Endothelial cell of umbilical vein (primary cell): ENCODE results near the gene TMCC3. TPM values are rescaled to one million over a fixed set of nuclear protein-coding genes. Genes with fewer than 3 reads are reported as not detected.

Source experiments
- BruUV-seq: library from RNA; stranded (reverse); fragments of 400-500 nt; replicated peaks from 2 replicates; lab custom pipeline; 2021; lab: Mats Ljungman, UMichigan
- CTCF ChIA-PET: fragments of 300-600, 350-600 bp; sonication (Branson Sonifier 250); formaldehyde crosslinking; loops from one replicate; lab custom pipeline; 2021; ENCODE audit warnings: antibody characterized with exemption, inconsistent platforms; lab: Charles Lee
- POLR2A ChIA-PET: fragments of 300-600, 350-600 bp; sonication (Branson Sonifier 250); formaldehyde crosslinking; loops from one replicate; lab custom pipeline; 2021; ENCODE audit warnings: antibody characterized with exemption, inconsistent platforms; lab: Charles Lee
- DNase-seq: peaks from one replicate; pipeline ENCODE4 v3.0.0-alpha.2; 2011; ENCODE audit warnings: low read depth, low spot score
- FAIRE-seq: peaks from 2 replicates; lab custom pipeline; 2011; peaks lifted over from hg19 to GRCh38; lab: Jason Lieb, UNC
- H2AFZ ChIP-seq: 2 replicates; pipeline ENCODE4 v1.6.0; 2012; ENCODE audit warnings: low read depth, low read length, control low read depth, inconsistent platforms
- H3K27ac ChIP-seq: 2 replicates; pipeline ENCODE4 v1.5.1; 2011; ENCODE audit warnings: low read depth, mild to moderate bottlenecking, control low read depth, low read length, moderate library complexity; ENCODE audit not compliant: insufficient read depth
- H3K27me3 ChIP-seq, 2 experiments: 2 replicates each; pipeline versions ENCODE4 v1.6.0 to v1.6.1; 2011; ENCODE audit warnings: low read length in 2 of 2, mixed read lengths in 1 of 2; ENCODE audit not compliant: control insufficient read depth in 2 of 2, insufficient read depth in 2 of 2
- H3K36me3 ChIP-seq, 2 experiments: 2 replicates in 1 of 2; 3 replicates in 1 of 2; pipeline ENCODE4 v1.5.1; 2011; ENCODE audit warnings: low read length in 2 of 2, mild to moderate bottlenecking in 1 of 2, moderate library complexity in 1 of 2; ENCODE audit not compliant: control insufficient read depth in 2 of 2, insufficient read depth in 2 of 2; ENCODE audit errors: extremely low read depth in 1 of 2
- H3K4me1 ChIP-seq: 3 replicates; pipeline ENCODE4 v1.5.1; 2011; ENCODE audit warnings: mild to moderate bottlenecking, low read length; ENCODE audit not compliant: control insufficient read depth, insufficient read depth; ENCODE audit errors: extremely low read depth
- H3K4me2 ChIP-seq: 2 replicates; pipeline ENCODE4 v1.6.1; 2011; ENCODE audit warnings: low read length, control low read depth, mixed read lengths; ENCODE audit not compliant: insufficient read depth
- H3K4me3 ChIP-seq, 3 experiments: fragments of 200-600 bp in 1 of 3; sonication (generic), shearing (Covaris generic) in 1 of 3; replicated peaks in 1 of 3; 2 replicates each; pipeline ENCODE4 v1.5.1; 2011 to 2016; ENCODE audit warnings: control low read depth in 3 of 3, low read length in 3 of 3, mild to moderate bottlenecking in 2 of 3, inconsistent platforms in 1 of 3, low read depth in 1 of 3, moderate library complexity in 1 of 3; ENCODE audit not compliant: insufficient read depth in 1 of 3
- H3K79me2 ChIP-seq: 2 replicates; pipeline ENCODE4 v1.6.0; 2012; ENCODE audit warnings: low read length, inconsistent platforms; ENCODE audit not compliant: control insufficient read depth, insufficient read depth
- H3K9ac ChIP-seq: replicated peaks from 2 replicates; pipeline ENCODE3; 2011; ENCODE audit warnings: low read length, control low read depth; ENCODE audit not compliant: insufficient read depth; ENCODE audit errors: extremely low read depth
- H3K9me1 ChIP-seq: replicated peaks from 3 replicates; pipeline ENCODE4 v1.6.0; 2011; ENCODE audit warnings: mild to moderate bottlenecking, low read length; ENCODE audit not compliant: control insufficient read depth, insufficient read depth; ENCODE audit errors: extremely low read depth
- H3K9me3 ChIP-seq: replicated peaks from 2 replicates; pipeline ENCODE4 v1.5.1; 2012; ENCODE audit warnings: low read length, inconsistent platforms; ENCODE audit not compliant: control insufficient read depth, insufficient read depth
- H4K20me1 ChIP-seq: replicated peaks from 2 replicates; pipeline ENCODE3; 2011; ENCODE audit warnings: mild to moderate bottlenecking, low read length; ENCODE audit not compliant: control insufficient read depth, insufficient read depth; ENCODE audit errors: extremely low read depth
- CTCF ChIP-seq, 2 donors: IDR thresholded peaks; 1 replicate in 1 of 2; 2 replicates in 1 of 2; pipeline ENCODE4 v1.5.1; 2011; ENCODE audit warnings: low read length in 2 of 2, mild to moderate bottlenecking in 2 of 2, moderate library complexity in 2 of 2, control low read depth in 1 of 2, inconsistent platforms in 1 of 2, low read depth in 1 of 2; ENCODE audit not compliant: insufficient read depth in 1 of 2; ENCODE audit errors: extremely low read depth in 1 of 2
- EZH2 ChIP-seq: IDR thresholded peaks from 2 replicates; pipeline ENCODE4 v1.6.1; 2012; ENCODE audit warnings: borderline replicate concordance, low read depth, mild to moderate bottlenecking, moderate library complexity, low read length, inconsistent platforms; ENCODE audit not compliant: severe bottlenecking
- FOS ChIP-seq: IDR thresholded peaks from 2 replicates; pipeline ENCODE4 v1.6.1; 2011; ENCODE audit warnings: mild to moderate bottlenecking, low read length, moderate library complexity, borderline replicate concordance; ENCODE audit not compliant: insufficient read depth
- GATA2 ChIP-seq: IDR thresholded peaks from 2 replicates; pipeline ENCODE4 v1.7.0; 2011; ENCODE audit warnings: low read depth, mild to moderate bottlenecking, moderate library complexity, mixed read lengths, low read length; ENCODE audit not compliant: insufficient read length, insufficient read depth
- JUN ChIP-seq: IDR thresholded peaks from 2 replicates; pipeline ENCODE4 v1.6.1; 2011; ENCODE audit warnings: borderline replicate concordance, low read depth; ENCODE audit not compliant: insufficient read length, insufficient read depth
- MAX ChIP-seq: IDR thresholded peaks from 2 replicates; pipeline ENCODE4 v1.6.1; 2011; ENCODE audit not compliant: insufficient read depth, insufficient read length
- MYC ChIP-seq: IDR thresholded peaks from one replicate; pipeline ENCODE4 v1.6.1; 2011; ENCODE audit warnings: mild to moderate bottlenecking, low read depth, low read length
- POLR2A ChIP-seq: IDR thresholded peaks from 2 replicates; pipeline ENCODE4 v1.6.1; 2012; ENCODE audit warnings: low read depth, mild to moderate bottlenecking, control low read depth, low read length
- POLR2AphosphoS5 ChIP-seq: IDR thresholded peaks from 2 replicates; pipeline ENCODE4 v1.6.1; 2012; ENCODE audit warnings: low read depth, mild to moderate bottlenecking, control low read depth, low read length, moderate library complexity; ENCODE audit not compliant: insufficient read depth
- dilution Hi-C: fragments of 300-500 bp; cut with MboI; formaldehyde crosslinking; loops from one replicate; pipeline ENCODE4 v1.15.0; 2019; ENCODE audit warnings: low sequenced_read_pairs; ENCODE audit not compliant: extremely low pct_ligation_motif_present
- intact Hi-C: fragments of 100-400 bp; cut with micrococcal nuclease; formaldehyde crosslinking; loops from one replicate; pipeline ENCODE4 v1.10.0; 2022
- polyA plus RNA-seq, 4 experiments: library from polyadenylated mRNA; depleted of rRNA in 3 of 4; stranded (reverse) in 3 of 4; unstranded in 1 of 4; fragments of >200 nt; gene quantifications; 2 replicates each; pipeline versions ENCODE4 v1.2.1 to v1.2.3, GENCODE V29; 2011 to 2012; ENCODE audit warnings: missing spikeins in 1 of 4
- total RNA-seq: library from RNA; stranded (reverse); gene quantifications from 2 replicates; pipeline ENCODE4 v1.2.3, GENCODE V29; 2021

TMCC3 gene
- total and polyA plus RNA-seq, 2 donors (not counting 3 experiments of a cell fraction or from before 2014, with no cell fraction given) = 13.5 to 30.4 TPM

GRCh38 chr12:94531196-94531720 is 119.1 kb downstream of the TMCC3 start:
- Histone ChIP-seq H3K36me3 (no peaks in the 10 kb centered on the region), H3K27me3 (peaks cover 0 to 3% of the 10 kb centered on the region in 2 experiments), H3K9me3 (no peaks in the 10 kb centered on the region), H3K4me2 (no peak overlapping the region), H3K27ac (no peak overlapping the region), H4K20me1 (no peaks in the 10 kb centered on the region), H3K4me1 (no peaks in the 10 kb centered on the region), H3K79me2 (no peaks in the 10 kb centered on the region), H3K9ac (no peak overlapping the region), H2AFZ (no peak overlapping the region), H3K9me1 (no peaks in the 10 kb centered on the region), H3K4me3 (no peak overlapping the region)
- CTCF ChIA-PET = interaction anchor here (0.6 to 3.8 kb wide), 5 partner anchors 9 to 397 kb away, joined by 3 to 36 read pairs (median 5); no protein-coding TSS in a partner anchor
- intact Hi-C loops = loop anchor here (5.0 kb wide), 1 partner anchor 384 kb away; the partner anchor contains the start of gene PLXNC1
- POLR2A ChIA-PET = no interaction called here
- TF ChIP-seq MYC = no peak
- TF ChIP-seq POLR2A = no peak
- TF ChIP-seq MAX = no peak
- no peak for TF ChIP-seq EZH2
- no peak for TF ChIP-seq GATA2
- TF ChIP-seq JUN = no peak
- no peak for TF ChIP-seq CTCF (IDR thresholded peaks at IDR 0.05; ENCODE audit: extremely low read depth in 1 of 2, insufficient read depth in 1 of 2, low read depth in 1 of 2, low read length in 2 of 2)
- no peak for TF ChIP-seq POLR2AphosphoS5
- TF ChIP-seq FOS = no peak
- dilution Hi-C loops = no loop called here
- DNase-seq = no peak
- BruUV-seq = no TSS peak
- FAIRE-seq = no peak
